22Rv1 (cell line): ENCODE measurements around the gene ERCC1.

ENCODE experiments used
- H3K27ac ChIP-seq: fragments of 450-650 bp; 2 replicates; pipeline ENCODE4 v1.5.1; 2017
- CTCF ChIP-seq: fragments of 450-650 bp; IDR thresholded peaks from 2 replicates; pipeline ENCODE4 v1.5.1; 2017; ENCODE audit warnings: mild to moderate bottlenecking
- ZFX ChIP-seq: fragments of 450-650 bp; IDR thresholded peaks from 2 replicates; pipeline ENCODE4 v1.6.1; 2017; ENCODE audit warnings: antibody characterized with exemption, borderline replicate concordance

ERCC1 gene

GRCh38 chr19:45362291-45362690 lies 61.4 kb downstream of the ERCC1 start:
- no peak for TF ChIP-seq ZFX
- H3K27ac ChIP-seq: no peak overlapping the region

GRCh38 chr19:45361608-45362007 lies 62.1 kb downstream of the ERCC1 start:
- H3K27ac ChIP-seq: no peak overlapping the region
- TF ChIP-seq CTCF (no peak), ZFX (no peak)

GRCh38 chr19:45358213-45358792 lies 65.4 kb downstream of the ERCC1 start:
- H3K27ac ChIP-seq: no peak overlapping the region
- no peak for TF ChIP-seq ZFX
- no peak for TF ChIP-seq CTCF

DNA sequence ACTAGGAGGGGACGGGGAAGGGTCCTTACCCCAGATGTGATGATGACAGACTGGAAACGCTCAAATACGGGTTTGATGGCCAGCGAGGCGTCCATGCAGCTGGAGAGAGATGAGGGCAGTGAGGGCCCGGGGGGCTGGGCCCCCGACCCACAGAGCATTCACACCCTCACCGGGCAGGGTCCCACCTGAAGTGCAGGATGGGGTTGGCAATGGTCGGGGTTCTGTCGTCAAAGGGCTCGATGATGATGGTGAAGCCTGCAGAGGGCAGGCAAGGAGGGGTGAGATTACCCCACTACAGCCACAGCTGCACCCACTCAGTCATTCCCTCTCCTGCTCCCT lies 66.3 kb downstream of the ERCC1 start:
- H3K27ac ChIP-seq: no peak overlapping the region
- TF ChIP-seq CTCF (no peak), ZFX (no peak)
